ENCODE results near the gene NSUN3. TPM values are rescaled to one million over a fixed set of nuclear protein-coding genes. Genes with fewer than 3 reads are reported as not detected.

The NSUN3 gene
- total RNA-seq, 2 experiments from 2014 or later = 10.4 to 13.5 TPM

DNA sequence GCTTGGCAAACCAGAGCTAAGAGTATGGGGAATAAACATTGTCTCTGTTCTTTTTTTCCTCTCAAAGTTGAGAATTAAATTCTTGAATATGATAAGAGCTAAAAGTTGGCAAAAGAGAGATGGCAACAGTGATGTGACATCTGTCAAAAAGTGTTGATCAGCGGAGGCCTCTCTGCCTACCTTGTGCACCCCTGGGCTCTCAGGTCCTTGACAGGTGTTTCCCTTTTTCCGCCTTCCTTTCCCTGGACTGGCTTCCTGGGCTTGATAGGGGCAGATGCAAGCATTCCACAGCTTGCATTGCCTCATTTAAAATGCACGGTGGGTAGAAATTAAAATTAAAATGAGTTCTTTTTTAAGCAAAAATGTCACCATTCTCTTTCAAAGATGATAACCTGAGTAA is 84.2 kb downstream of the NSUN3 start:
- CTCF ChIA-PET (ENCODE audit: unreplicated experiment) = no interaction called here
- Histone ChIP-seq H4K20me1 (ENCODE audit: insufficient read depth, low read length) (no peaks in the 10 kb centered on the region), H3K79me2 (ENCODE audit: insufficient read depth, low read depth, low read length) (no peaks in the 10 kb centered on the region), H3K27ac (ENCODE audit: low read depth, low read length, poor library complexity, severe bottlenecking) (no peak overlapping the region), H3K4me3 (ENCODE audit: low read depth, low read length, poor library complexity, severe bottlenecking) (no peak overlapping the region), H2AFZ (ENCODE audit: low read length) (no peak overlapping the region), H3K36me3 (ENCODE audit: insufficient read depth, low read length) (no peaks in the 10 kb centered on the region), H3K4me2 (ENCODE audit: low read length) (no peak overlapping the region), H3K9me3 (ENCODE audit: low read length) (no peaks in the 10 kb centered on the region), H3K9me2 (ENCODE audit: insufficient read depth, low read length) (no peaks in the 10 kb centered on the region), H3K4me1 (ENCODE audit: insufficient read depth, low read length, poor library complexity, severe bottlenecking) (no peaks in the 10 kb centered on the region)
- BruUV-seq (replicated peaks) = no TSS peak
- no peak for DNase-seq (ENCODE audit: low spot score)
- POLR2A ChIA-PET = no interaction called here
- intact Hi-C loops (cut with micrococcal nuclease; ENCODE audit: unreplicated experiment) = no loop called here
- TF ChIP-seq EZH2phosphoT487 (IDR thresholded peaks at IDR 0.05; ENCODE audit: borderline replicate concordance, low read depth, low read length) = no peak
- TF ChIP-seq, protein P1, sequence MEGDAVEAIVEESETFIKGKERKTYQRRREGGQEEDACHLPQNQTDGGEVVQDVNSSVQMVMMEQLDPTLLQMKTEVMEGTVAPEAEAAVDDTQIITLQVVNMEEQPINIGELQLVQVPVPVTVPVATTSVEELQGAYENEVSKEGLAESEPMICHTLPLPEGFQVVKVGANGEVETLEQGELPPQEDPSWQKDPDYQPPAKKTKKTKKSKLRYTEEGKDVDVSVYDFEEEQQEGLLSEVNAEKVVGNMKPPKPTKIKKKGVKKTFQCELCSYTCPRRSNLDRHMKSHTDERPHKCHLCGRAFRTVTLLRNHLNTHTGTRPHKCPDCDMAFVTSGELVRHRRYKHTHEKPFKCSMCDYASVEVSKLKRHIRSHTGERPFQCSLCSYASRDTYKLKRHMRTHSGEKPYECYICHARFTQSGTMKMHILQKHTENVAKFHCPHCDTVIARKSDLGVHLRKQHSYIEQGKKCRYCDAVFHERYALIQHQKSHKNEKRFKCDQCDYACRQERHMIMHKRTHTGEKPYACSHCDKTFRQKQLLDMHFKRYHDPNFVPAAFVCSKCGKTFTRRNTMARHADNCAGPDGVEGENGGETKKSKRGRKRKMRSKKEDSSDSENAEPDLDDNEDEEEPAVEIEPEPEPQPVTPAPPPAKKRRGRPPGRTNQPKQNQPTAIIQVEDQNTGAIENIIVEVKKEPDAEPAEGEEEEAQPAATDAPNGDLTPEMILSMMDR (conservative IDR thresholded peaks at IDR 0.05; ENCODE audit: low read length) = no peak

DNA sequence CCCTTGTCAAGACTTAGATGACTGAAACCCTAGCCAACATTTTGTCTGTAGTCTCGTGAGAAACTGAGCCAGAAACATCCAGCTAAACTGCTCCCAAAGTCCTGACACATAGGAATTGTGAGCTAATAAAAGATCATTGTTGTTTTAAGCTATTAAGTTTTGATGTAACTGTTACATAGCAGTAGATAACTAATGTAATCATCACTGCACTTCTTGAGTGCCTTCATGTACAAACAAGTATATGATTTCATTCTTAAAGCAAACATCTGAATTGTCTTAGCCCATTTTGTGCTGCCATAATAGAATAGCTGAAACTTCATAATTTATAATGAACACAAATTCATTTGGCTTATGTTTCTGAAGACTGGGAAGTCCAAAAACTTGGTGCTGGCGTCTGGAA is 87.3 kb downstream of the NSUN3 start:
- Histone ChIP-seq H3K27ac (ENCODE audit: low read depth, low read length, poor library complexity, severe bottlenecking) (no peak overlapping the region), H4K20me1 (ENCODE audit: insufficient read depth, low read length) (no peaks in the 10 kb centered on the region), H3K9me2 (ENCODE audit: insufficient read depth, low read length) (no peaks in the 10 kb centered on the region), H3K36me3 (ENCODE audit: insufficient read depth, low read length) (no peaks in the 10 kb centered on the region), H3K79me2 (ENCODE audit: insufficient read depth, low read depth, low read length) (no peaks in the 10 kb centered on the region), H2AFZ (ENCODE audit: low read length) (no peak overlapping the region), H3K4me3 (ENCODE audit: low read depth, low read length, poor library complexity, severe bottlenecking) (no peak overlapping the region), H3K9me3 (ENCODE audit: low read length) (no peaks in the 10 kb centered on the region), H3K4me2 (ENCODE audit: low read length) (no peak overlapping the region), H3K4me1 (ENCODE audit: insufficient read depth, low read length, poor library complexity, severe bottlenecking) (no peaks in the 10 kb centered on the region)
- intact Hi-C loops (cut with micrococcal nuclease; ENCODE audit: unreplicated experiment) = no loop called here
- BruUV-seq (replicated peaks) = no TSS peak
- DNase-seq (ENCODE audit: low spot score) = no peak
- POLR2A ChIA-PET = no interaction called here
- TF ChIP-seq, protein P1 (conservative IDR thresholded peaks at IDR 0.05; ENCODE audit: low read length) = no peak
- TF ChIP-seq EZH2phosphoT487 (IDR thresholded peaks at IDR 0.05; ENCODE audit: borderline replicate concordance, low read depth, low read length) = no peak
- CTCF ChIA-PET (ENCODE audit: unreplicated experiment) = no interaction called here

DNA sequence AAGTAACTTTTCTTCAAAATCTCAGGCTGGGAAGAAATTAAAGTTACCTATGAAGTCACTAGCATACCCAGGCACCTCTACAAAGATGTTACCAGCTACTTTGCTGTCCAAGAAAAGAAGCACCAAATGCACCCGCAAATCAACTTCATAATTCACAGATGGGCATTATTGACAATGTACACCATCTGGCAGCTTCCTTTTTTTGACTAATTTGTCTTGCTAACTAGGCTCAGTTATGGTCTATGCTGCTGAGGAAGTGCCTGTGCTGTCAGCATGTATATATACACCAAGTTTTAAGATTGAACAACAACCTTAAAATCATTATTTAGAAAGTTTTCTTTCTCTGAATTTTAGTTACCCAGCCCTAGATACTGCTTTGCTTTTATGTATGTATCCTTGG is 93.8 kb downstream of the NSUN3 start:
- no peaks in the 10 kb centered on the region for H3K36me3 ChIP-seq (ENCODE audit: insufficient read depth, low read length)
- TF ChIP-seq, protein P1 (conservative IDR thresholded peaks at IDR 0.05; ENCODE audit: low read length) = no peak
- TF ChIP-seq EZH2phosphoT487 (IDR thresholded peaks at IDR 0.05; ENCODE audit: borderline replicate concordance, low read depth, low read length) = no peak
- H3K9me3 ChIP-seq (ENCODE audit: low read length) = no peaks in the 10 kb centered on the region
- no peak overlapping the region for H3K4me2 ChIP-seq (ENCODE audit: low read length)
- no peak overlapping the region for H3K27ac ChIP-seq (ENCODE audit: low read depth, low read length, poor library complexity, severe bottlenecking)
- ChIA-PET POLR2A (interaction anchor here (1.6 kb wide), 1 partner anchor 10 kb away, joined by 3 read pairs; no protein-coding TSS in a partner anchor), CTCF (ENCODE audit: unreplicated experiment) (no interaction called here)
- BruUV-seq (replicated peaks) = no TSS peak
- no peak overlapping the region for H3K4me3 ChIP-seq (ENCODE audit: low read depth, low read length, poor library complexity, severe bottlenecking)
- no peaks in the 10 kb centered on the region for H3K9me2 ChIP-seq (ENCODE audit: insufficient read depth, low read length)
- H4K20me1 ChIP-seq (ENCODE audit: insufficient read depth, low read length) = no peaks in the 10 kb centered on the region
- H3K79me2 ChIP-seq (ENCODE audit: insufficient read depth, low read depth, low read length) = no peaks in the 10 kb centered on the region
- intact Hi-C loops (cut with micrococcal nuclease; ENCODE audit: unreplicated experiment) = no loop called here
- no peak for DNase-seq (ENCODE audit: low spot score)
- H3K4me1 ChIP-seq (ENCODE audit: insufficient read depth, low read length, poor library complexity, severe bottlenecking) = no peaks in the 10 kb centered on the region
- H2AFZ ChIP-seq (ENCODE audit: low read length) = no peak overlapping the region
